Measurements from ENCODE around the gene MYBL2. TPM values are rescaled to one million over a fixed set of nuclear protein-coding genes. Genes with fewer than 3 reads are reported as not detected.

The MYBL2 gene
- total RNA-seq, 1 experiment from 2014 or later, result 345 TPM

DNA sequence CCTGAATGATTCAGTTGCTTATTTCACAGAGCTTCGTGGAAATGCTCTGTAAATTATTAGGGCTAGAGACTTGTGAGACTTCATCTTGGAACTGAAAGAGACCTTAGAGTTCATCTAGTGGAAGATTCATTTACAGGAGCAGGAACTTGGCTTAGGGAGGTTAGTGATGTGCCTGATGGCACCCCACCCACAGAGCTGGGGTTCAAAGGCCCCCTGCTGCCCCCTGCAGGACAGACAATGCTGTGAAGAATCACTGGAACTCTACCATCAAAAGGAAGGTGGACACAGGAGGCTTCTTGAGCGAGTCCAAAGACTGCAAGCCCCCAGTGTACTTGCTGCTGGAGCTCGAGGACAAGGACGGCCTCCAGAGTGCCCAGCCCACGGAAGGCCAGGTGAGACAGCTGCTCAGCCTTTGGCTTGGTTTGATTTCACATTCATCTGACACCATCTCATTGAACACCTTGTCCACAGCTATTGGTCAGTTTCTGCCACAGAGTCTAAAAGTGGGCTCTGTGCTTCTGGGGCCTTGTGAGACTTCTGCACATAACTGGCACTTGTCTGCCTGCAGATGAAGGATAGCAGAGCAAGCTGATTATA is 25.1 kb downstream of the MYBL2 start:
- no TSS peak for BruUV-seq (replicated peaks)
- TF ChIP-seq, protein P1, sequence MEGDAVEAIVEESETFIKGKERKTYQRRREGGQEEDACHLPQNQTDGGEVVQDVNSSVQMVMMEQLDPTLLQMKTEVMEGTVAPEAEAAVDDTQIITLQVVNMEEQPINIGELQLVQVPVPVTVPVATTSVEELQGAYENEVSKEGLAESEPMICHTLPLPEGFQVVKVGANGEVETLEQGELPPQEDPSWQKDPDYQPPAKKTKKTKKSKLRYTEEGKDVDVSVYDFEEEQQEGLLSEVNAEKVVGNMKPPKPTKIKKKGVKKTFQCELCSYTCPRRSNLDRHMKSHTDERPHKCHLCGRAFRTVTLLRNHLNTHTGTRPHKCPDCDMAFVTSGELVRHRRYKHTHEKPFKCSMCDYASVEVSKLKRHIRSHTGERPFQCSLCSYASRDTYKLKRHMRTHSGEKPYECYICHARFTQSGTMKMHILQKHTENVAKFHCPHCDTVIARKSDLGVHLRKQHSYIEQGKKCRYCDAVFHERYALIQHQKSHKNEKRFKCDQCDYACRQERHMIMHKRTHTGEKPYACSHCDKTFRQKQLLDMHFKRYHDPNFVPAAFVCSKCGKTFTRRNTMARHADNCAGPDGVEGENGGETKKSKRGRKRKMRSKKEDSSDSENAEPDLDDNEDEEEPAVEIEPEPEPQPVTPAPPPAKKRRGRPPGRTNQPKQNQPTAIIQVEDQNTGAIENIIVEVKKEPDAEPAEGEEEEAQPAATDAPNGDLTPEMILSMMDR (IDR thresholded peaks at IDR 0.05; ENCODE audit: insufficient read depth in 1 of 2, low read depth in 1 of 2, low read length in 1 of 2, severe bottlenecking in 1 of 2, unreplicated experiment in 1 of 2), result peak; percentile 95
- Histone ChIP-seq H3K36me3 (ENCODE audit: control insufficient read depth, insufficient read depth, low read length) (peaks cover 4% of the 10 kb centered on the region; the same call in 1 of the 2 replicates), H3K27me3 (replicated peaks; ENCODE audit: control insufficient read depth, insufficient read depth, low read length) (no peaks in the 10 kb centered on the region), H3K4me1 (no peaks in the 10 kb centered on the region), H3K4me3 (ENCODE audit: low read depth, low read length) (no peak overlapping the region), H3K9me3 (no peaks in the 10 kb centered on the region)
- Mint-ChIP-seq H3K4me1 (ENCODE audit: low read depth, unreplicated experiment) (peaks cover 4% of the 10 kb centered on the region), H3K27ac (ENCODE audit: unreplicated experiment) (no peak overlapping the region), H3K36me3 (ENCODE audit: insufficient read depth, unreplicated experiment) (peaks cover 91% of the 10 kb centered on the region), H3K27me3 (ENCODE audit: insufficient read depth, unreplicated experiment) (no peaks in the 10 kb centered on the region), H3K4me3 (ENCODE audit: unreplicated experiment) (no peak overlapping the region), H3K9me3 (ENCODE audit: unreplicated experiment) (no peaks in the 10 kb centered on the region)
- ChIA-PET CTCF (interaction anchor here (0.5 to 2.9 kb wide), 15 partner anchors 11 to 861 kb away, joined by 3 to 81 read pairs (median 4); partner anchors contain the start of genes IFT52 and SGK2), POLR2A (interaction anchor here (0.6 kb wide), 1 partner anchor 144 kb away, joined by 5 read pairs; no protein-coding TSS in a partner anchor)
- intact Hi-C loops (cut with micrococcal nuclease; ENCODE audit: unreplicated experiment), result loop anchor here (1.0 to 5.0 kb wide), 3 partner anchors 135 to 243 kb away; partner anchors contain the start of gene SGK2
- peak; percentile 80 to 88 for DNase-seq

DNA sequence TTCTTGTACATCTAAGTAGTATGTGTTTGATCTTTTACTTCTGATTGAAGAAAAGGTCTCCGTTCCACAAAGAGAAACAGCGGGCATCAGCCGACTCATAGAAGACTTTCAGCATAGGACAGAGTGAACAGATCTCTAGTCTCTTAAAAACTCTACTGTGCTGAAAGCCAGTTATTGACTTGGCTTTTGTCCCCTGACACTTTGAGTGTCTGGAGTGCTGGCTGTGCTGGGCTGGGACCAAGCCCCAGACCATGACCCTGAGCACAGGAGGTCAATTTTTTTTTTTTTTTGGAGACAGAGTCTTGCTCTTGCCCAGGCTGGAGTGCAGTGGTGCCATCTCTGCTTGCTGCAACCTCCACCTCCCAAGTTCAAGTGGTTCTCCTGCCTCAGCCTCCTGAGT is 27.8 kb downstream of the MYBL2 start:
- H3K4me1 Mint-ChIP-seq (ENCODE audit: low read depth, unreplicated experiment), result peaks cover 4% of the 10 kb centered on the region
- ChIA-PET POLR2A (no interaction called here), CTCF (no interaction called here)
- H3K4me1 ChIP-seq, result no peaks in the 10 kb centered on the region
- TF ChIP-seq, protein P1 (IDR thresholded peaks at IDR 0.05; ENCODE audit: insufficient read depth in 1 of 2, low read depth in 1 of 2, low read length in 1 of 2, severe bottlenecking in 1 of 2, unreplicated experiment in 1 of 2), result no peak
- no peaks in the 10 kb centered on the region for H3K27me3 Mint-ChIP-seq (ENCODE audit: insufficient read depth, unreplicated experiment)
- intact Hi-C loops (cut with micrococcal nuclease; ENCODE audit: unreplicated experiment), result loop anchor here (5.0 kb wide), 1 partner anchor 137 kb away; the partner anchor contains the start of gene SGK2
- H3K9me3 ChIP-seq, result no peaks in the 10 kb centered on the region
- BruUV-seq (replicated peaks), result no TSS peak
- H3K4me3 ChIP-seq (ENCODE audit: low read depth, low read length), result no peak overlapping the region
- H3K36me3 ChIP-seq (ENCODE audit: control insufficient read depth, insufficient read depth, low read length), result 0 out of 2 replicates have a peak, but pooled peaks cover 3% of the 10 kb centered on the region
- no peak for DNase-seq
- H3K27ac Mint-ChIP-seq (ENCODE audit: unreplicated experiment), result no peak overlapping the region
- H3K27me3 ChIP-seq (replicated peaks; ENCODE audit: control insufficient read depth, insufficient read depth, low read length), result no peaks in the 10 kb centered on the region
- no peaks in the 10 kb centered on the region for H3K9me3 Mint-ChIP-seq (ENCODE audit: unreplicated experiment)
- peaks cover 83% of the 10 kb centered on the region for H3K36me3 Mint-ChIP-seq (ENCODE audit: insufficient read depth, unreplicated experiment)
- H3K4me3 Mint-ChIP-seq (ENCODE audit: unreplicated experiment), result no peak overlapping the region

DNA sequence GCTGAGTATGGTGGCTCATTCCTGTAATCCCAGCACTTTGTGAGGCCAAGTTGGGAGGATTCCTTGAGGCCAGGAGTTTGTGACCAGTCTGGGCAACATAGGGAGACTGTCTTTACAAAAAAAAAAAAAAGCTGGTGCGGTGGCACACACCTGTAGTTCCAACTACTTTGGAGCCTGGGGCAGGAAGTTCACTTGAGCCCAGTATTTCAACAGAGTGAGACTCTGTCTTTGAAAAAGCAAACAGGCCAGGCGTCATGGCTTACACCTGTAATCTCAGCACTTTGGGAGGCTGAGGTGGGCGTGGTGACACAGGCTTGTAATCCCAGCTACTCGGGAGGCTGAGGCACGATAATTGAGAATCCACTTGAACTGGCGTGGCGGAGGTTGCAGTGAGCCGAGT is 28.7 kb downstream of the MYBL2 start:
- H3K9me3 Mint-ChIP-seq (ENCODE audit: unreplicated experiment), result no peaks in the 10 kb centered on the region
- intact Hi-C loops (cut with micrococcal nuclease; ENCODE audit: unreplicated experiment), result no loop called here
- H3K4me1 Mint-ChIP-seq (ENCODE audit: low read depth, unreplicated experiment), result peaks cover 4% of the 10 kb centered on the region
- Histone ChIP-seq H3K27me3 (replicated peaks; ENCODE audit: control insufficient read depth, insufficient read depth, low read length) (no peaks in the 10 kb centered on the region), H3K9me3 (no peaks in the 10 kb centered on the region), H3K4me3 (ENCODE audit: low read depth, low read length) (no peak overlapping the region), H3K4me1 (no peaks in the 10 kb centered on the region), H3K36me3 (ENCODE audit: control insufficient read depth, insufficient read depth, low read length) (0 out of 2 replicates have a peak, but pooled peaks cover 1% of the 10 kb centered on the region)
- H3K4me3 Mint-ChIP-seq (ENCODE audit: unreplicated experiment), result no peak overlapping the region
- H3K27me3 Mint-ChIP-seq (ENCODE audit: insufficient read depth, unreplicated experiment), result no peaks in the 10 kb centered on the region
- H3K27ac Mint-ChIP-seq (ENCODE audit: unreplicated experiment), result no peak overlapping the region
- TF ChIP-seq, protein P1 (IDR thresholded peaks at IDR 0.05; ENCODE audit: insufficient read depth in 1 of 2, low read depth in 1 of 2, low read length in 1 of 2, severe bottlenecking in 1 of 2, unreplicated experiment in 1 of 2), result no peak
- DNase-seq, result no peak
- peaks cover 83% of the 10 kb centered on the region for H3K36me3 Mint-ChIP-seq (ENCODE audit: insufficient read depth, unreplicated experiment)
- BruUV-seq (replicated peaks), result no TSS peak
- ChIA-PET CTCF (no interaction called here), POLR2A (no interaction called here)
